B cell (primary cell): ENCODE results near the gene VSTM2L.

ENCODE experiments used
- CTCF ChIP-seq: fragments of 200-600 bp; IDR thresholded peaks from one replicate; pipeline ENCODE4 v1.8.0; 2022; ENCODE audit warnings: antibody characterized with exemption, mild to moderate bottlenecking
- EZH2 ChIP-seq: IDR thresholded peaks from 2 replicates; pipeline ENCODE4 v1.6.1; 2012; ENCODE audit warnings: borderline replicate concordance, low read depth, mild to moderate bottlenecking, moderate library complexity, low read length; ENCODE audit not compliant: insufficient read depth, poor library complexity, severe bottlenecking

GRCh38 chr20:37892001-37892400 lies 10.9 kb upstream of the VSTM2L start:
- TF ChIP-seq CTCF (no peak), EZH2 (no peak)
